Neutrophil (primary cell): Measurements from ENCODE around the gene TRIOBP.
A peak's percentile ranks its signal among the peaks of the same experiment; 100 is the strongest.

Experiments used
- H3K27ac ChIP-seq: fragments of 200-600 bp; sonication (generic); 2 replicates; pipeline ENCODE4 v1.5.1; 2016; ENCODE audit warnings: mild to moderate bottlenecking, moderate library complexity
- H3K27me3 ChIP-seq: fragments of 200-600 bp; sonication (generic); 2 replicates; pipeline ENCODE4 v1.6.0; 2016; ENCODE audit warnings: mild to moderate bottlenecking
- H3K36me3 ChIP-seq: fragments of 200-600 bp; sonication (generic); 2 replicates; pipeline ENCODE4 v1.5.1; 2017
- H3K4me1 ChIP-seq, 2 experiments: fragments of 200-600 bp in 1 of 2; sonication (generic) in 1 of 2; 1 replicate in 1 of 2; 2 replicates in 1 of 2; pipeline versions ENCODE4 v1.5.1 to v1.6.1; 2013 to 2016; ENCODE audit warnings: low read depth in 1 of 2, low read length in 1 of 2, mild to moderate bottlenecking in 1 of 2, moderate library complexity in 1 of 2; ENCODE audit not compliant: control insufficient read depth in 1 of 2, insufficient read depth in 1 of 2
- H3K4me3 ChIP-seq, 2 experiments: fragments of 200-600 bp in 1 of 2; sonication (generic) in 1 of 2; 1 replicate in 1 of 2; 2 replicates in 1 of 2; pipeline ENCODE4 v1.5.1; 2013 to 2016; ENCODE audit warnings: low read depth in 1 of 2, low read length in 1 of 2, mild to moderate bottlenecking in 1 of 2, moderate library complexity in 1 of 2
- H3K9me3 ChIP-seq: fragments of 200-600 bp; sonication (generic); 2 replicates; pipeline ENCODE4 v1.5.1; 2016
- CTCF ChIP-seq: fragments of 200-600 bp; sonication (generic); IDR thresholded peaks from 2 replicates; pipeline ENCODE4 v1.5.1; 2016; ENCODE audit warnings: antibody characterized with exemption

The TRIOBP gene

GRCh38 chr22:37659066-37659896, 37.6 kb upstream of the TRIOBP start:
- Histone ChIP-seq H3K9me3 (no peaks in the 10 kb centered on the region), H3K27ac (no peak overlapping the region), H3K36me3 (peaks cover 21% of the 10 kb centered on the region), H3K27me3 (no peaks in the 10 kb centered on the region), H3K4me1 (peaks cover 15 to 18% of the 10 kb centered on the region in 2 experiments), H3K4me3 (peak overlapping the region; percentile 56 to 68)
- TF ChIP-seq CTCF = no peak

- Histone ChIP-seq H3K4me3 (peak overlapping the region in 1 of 2 experiments; percentile 68), H3K9me3 (no peaks in the 10 kb centered on the region), H3K36me3 (peaks cover 13% of the 10 kb centered on the region), H3K27ac (no peak overlapping the region), H3K27me3 (no peaks in the 10 kb centered on the region), H3K4me1 (peaks cover 15 to 18% of the 10 kb centered on the region in 2 experiments)
- no peak for TF ChIP-seq CTCF
These were observed 36.7 kb upstream of the TRIOBP start for GRCh38 chr22:37659897-37660708.

GRCh38 chr22:37660709-37661045, 36.2 kb upstream of the TRIOBP start:
- Histone ChIP-seq H3K4me3 (no peak overlapping the region), H3K27ac (no peak overlapping the region), H3K9me3 (no peaks in the 10 kb centered on the region), H3K36me3 (peaks cover 10% of the 10 kb centered on the region), H3K4me1 (peaks cover 15 to 18% of the 10 kb centered on the region in 2 experiments), H3K27me3 (no peaks in the 10 kb centered on the region)
- no peak for TF ChIP-seq CTCF

- peaks cover 6% of the 10 kb centered on the region for H3K36me3 ChIP-seq
- H3K27me3 ChIP-seq = no peaks in the 10 kb centered on the region
- no peak overlapping the region for H3K27ac ChIP-seq
- no peak for TF ChIP-seq CTCF
- H3K4me1 ChIP-seq = peaks cover 15 to 18% of the 10 kb centered on the region in 2 experiments
- H3K9me3 ChIP-seq = no peaks in the 10 kb centered on the region
- H3K4me3 ChIP-seq = no peak overlapping the region
These were observed 35.5 kb upstream of the TRIOBP start for GRCh38 chr22:37661160-37661924.

GRCh38 chr22:37662039-37662438, 34.8 kb upstream of the TRIOBP start:
- H3K4me1 ChIP-seq = peaks cover 15 to 18% of the 10 kb centered on the region in 2 experiments
- H3K27me3 ChIP-seq = no peaks in the 10 kb centered on the region
- H3K4me3 ChIP-seq = no peak overlapping the region
- no peaks in the 10 kb centered on the region for H3K9me3 ChIP-seq
- no peak overlapping the region for H3K27ac ChIP-seq
- no peak for TF ChIP-seq CTCF
- peaks cover 5% of the 10 kb centered on the region for H3K36me3 ChIP-seq
